HG03432 (cell line): Measurements from ENCODE around the gene CFD.

Source experiments
- ATAC-seq: cut with Tn5 transposase; IDR thresholded peaks from one replicate; pipeline ENCODE4 v1.9.1; 2021; ENCODE audit warnings: mild to moderate bottlenecking, moderate library complexity; ENCODE audit not compliant: unreplicated experiment

Gene CFD

GRCh38 chr19:903266-903797 lies 43.9 kb downstream of the CFD start:
- no peak for ATAC-seq

- ATAC-seq, result no peak
Measured at GRCh38 chr19:904545-904944, 45.1 kb downstream of the CFD start.

GRCh38 chr19:906480-906879 lies 47.0 kb downstream of the CFD start:
- no peak for ATAC-seq

- no peak for ATAC-seq
Measured at GRCh38 chr19:907183-907853, 47.9 kb downstream of the CFD start.

GRCh38 chr19:911197-912033 lies 52.0 kb downstream of the CFD start:
- no peak for ATAC-seq

GRCh38 chr19:912181-913079 lies 53.0 kb downstream of the CFD start:
- no peak for ATAC-seq
